ENCODE results near the gene OR1E1. TPM values are rescaled to one million over a fixed set of nuclear protein-coding genes. Genes with fewer than 3 reads are reported as not detected.
"Not testable (repeated sequence)": the region's sequence is repeated elsewhere in the genome, so short reads cannot be mapped to it uniquely, and the experiment has no call there.

Gene OR1E1, protein sequence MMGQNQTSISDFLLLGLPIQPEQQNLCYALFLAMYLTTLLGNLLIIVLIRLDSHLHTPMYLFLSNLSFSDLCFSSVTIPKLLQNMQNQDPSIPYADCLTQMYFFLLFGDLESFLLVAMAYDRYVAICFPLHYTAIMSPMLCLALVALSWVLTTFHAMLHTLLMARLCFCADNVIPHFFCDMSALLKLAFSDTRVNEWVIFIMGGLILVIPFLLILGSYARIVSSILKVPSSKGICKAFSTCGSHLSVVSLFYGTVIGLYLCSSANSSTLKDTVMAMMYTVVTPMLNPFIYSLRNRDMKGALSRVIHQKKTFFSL
- total RNA-seq (ENCODE audit: unreplicated experiment), result not detected
- long read RNA-seq, result 0 reads

DNA sequence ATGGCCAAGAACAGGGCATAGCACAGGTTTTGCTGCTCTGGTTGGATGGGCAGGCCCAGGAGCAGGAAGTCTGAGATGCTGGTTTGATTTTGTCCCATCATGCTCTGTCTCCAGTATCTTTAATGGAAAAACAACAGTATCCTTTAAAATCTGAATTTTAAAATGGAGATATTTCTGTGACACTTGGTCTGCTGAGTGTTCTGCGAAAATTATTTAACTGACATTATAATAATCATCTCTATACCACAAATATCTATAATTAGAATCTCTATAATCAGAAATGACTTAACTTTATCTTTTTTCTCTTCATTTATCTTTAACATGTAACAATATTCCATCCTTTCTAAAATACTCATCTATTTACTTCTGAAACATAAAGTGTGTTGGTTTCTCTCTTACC is at the start of gene OR1E1:
Gene OR1E1 (minus strand): TSS at position 101 of the 400 bp plus-strand sequence. CDS start 0 bp downstream, at position 101.
- Mint-ChIP-seq H3K4me3 (ENCODE audit: unreplicated experiment) (no peak within 1 kb of the TSS), H3K27ac (ENCODE audit: unreplicated experiment) (no peak within 1 kb of the TSS), H3K4me1 (ENCODE audit: unreplicated experiment) (no peaks in the 10 kb centered on the region), H3K9me3 (ENCODE audit: unreplicated experiment) (no peaks in the 10 kb centered on the region), H3K36me3 (ENCODE audit: low read depth, unreplicated experiment) (no peaks in the 10 kb centered on the region), H3K27me3 (ENCODE audit: unreplicated experiment) (peaks cover 5% of the 10 kb centered on the region)
- no peak for DNase-seq (ENCODE audit: low spot score)
- TF ChIP-seq, protein P1, sequence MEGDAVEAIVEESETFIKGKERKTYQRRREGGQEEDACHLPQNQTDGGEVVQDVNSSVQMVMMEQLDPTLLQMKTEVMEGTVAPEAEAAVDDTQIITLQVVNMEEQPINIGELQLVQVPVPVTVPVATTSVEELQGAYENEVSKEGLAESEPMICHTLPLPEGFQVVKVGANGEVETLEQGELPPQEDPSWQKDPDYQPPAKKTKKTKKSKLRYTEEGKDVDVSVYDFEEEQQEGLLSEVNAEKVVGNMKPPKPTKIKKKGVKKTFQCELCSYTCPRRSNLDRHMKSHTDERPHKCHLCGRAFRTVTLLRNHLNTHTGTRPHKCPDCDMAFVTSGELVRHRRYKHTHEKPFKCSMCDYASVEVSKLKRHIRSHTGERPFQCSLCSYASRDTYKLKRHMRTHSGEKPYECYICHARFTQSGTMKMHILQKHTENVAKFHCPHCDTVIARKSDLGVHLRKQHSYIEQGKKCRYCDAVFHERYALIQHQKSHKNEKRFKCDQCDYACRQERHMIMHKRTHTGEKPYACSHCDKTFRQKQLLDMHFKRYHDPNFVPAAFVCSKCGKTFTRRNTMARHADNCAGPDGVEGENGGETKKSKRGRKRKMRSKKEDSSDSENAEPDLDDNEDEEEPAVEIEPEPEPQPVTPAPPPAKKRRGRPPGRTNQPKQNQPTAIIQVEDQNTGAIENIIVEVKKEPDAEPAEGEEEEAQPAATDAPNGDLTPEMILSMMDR (IDR thresholded peaks at IDR 0.05; ENCODE audit: unreplicated experiment), result no peak

DNA sequence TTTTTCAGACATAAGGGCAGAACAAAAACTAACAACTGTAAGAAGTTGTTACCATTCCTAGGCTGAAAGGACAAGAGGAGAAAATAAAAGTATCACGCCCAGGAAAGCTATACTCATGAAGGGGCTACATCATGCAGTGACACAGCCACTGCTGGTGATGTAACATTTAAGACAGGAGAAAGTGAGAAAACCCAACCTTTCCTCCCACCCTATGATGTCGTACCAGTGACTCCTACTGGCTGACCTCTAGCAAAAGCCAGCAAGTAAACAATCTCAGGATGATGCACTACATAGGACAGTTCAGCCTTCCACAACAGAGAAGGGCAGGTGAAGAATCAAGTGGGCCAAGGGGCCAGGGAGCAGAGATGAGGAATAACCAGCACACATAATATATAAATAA is 49.4 kb upstream of the OR1E1 start:
- no peak overlapping the region for H3K4me3 Mint-ChIP-seq (ENCODE audit: unreplicated experiment)
- no peaks in the 10 kb centered on the region for H3K9me3 Mint-ChIP-seq (ENCODE audit: unreplicated experiment)
- DNase-seq (ENCODE audit: low spot score), result peak; percentile 12
- no peaks in the 10 kb centered on the region for H3K36me3 Mint-ChIP-seq (ENCODE audit: low read depth, unreplicated experiment)
- no peaks in the 10 kb centered on the region for H3K4me1 Mint-ChIP-seq (ENCODE audit: unreplicated experiment)
- TF ChIP-seq, protein P1 (IDR thresholded peaks at IDR 0.05; ENCODE audit: unreplicated experiment), result no peak
- H3K27ac Mint-ChIP-seq (ENCODE audit: unreplicated experiment), result no peak overlapping the region
- H3K27me3 Mint-ChIP-seq (ENCODE audit: unreplicated experiment), result no peaks in the 10 kb centered on the region

DNA sequence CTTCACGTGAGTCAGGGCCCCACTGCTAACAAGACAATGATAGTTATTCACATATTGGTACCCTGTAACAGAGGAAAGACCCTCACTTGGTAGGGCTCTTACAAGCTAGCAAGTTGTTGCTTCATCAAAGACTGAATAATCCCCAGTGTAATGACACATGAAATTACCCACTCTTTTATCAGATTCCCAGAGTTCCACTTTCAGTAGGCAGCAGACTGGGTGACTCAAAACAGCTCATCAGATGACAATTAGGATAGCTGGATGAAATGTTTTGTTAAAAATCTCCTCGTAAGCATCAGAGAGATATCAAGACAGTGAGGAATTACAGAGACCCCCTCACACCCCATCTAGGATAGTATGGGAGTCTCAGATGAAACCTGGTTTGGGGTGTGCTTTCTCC is 42.2 kb upstream of the OR1E1 start:
- Mint-ChIP-seq H3K36me3 (ENCODE audit: low read depth, unreplicated experiment) (no peaks in the 10 kb centered on the region), H3K4me1 (ENCODE audit: unreplicated experiment) (no peaks in the 10 kb centered on the region), H3K9me3 (ENCODE audit: unreplicated experiment) (no peaks in the 10 kb centered on the region), H3K27ac (ENCODE audit: unreplicated experiment) (no peak overlapping the region), H3K27me3 (ENCODE audit: unreplicated experiment) (no peaks in the 10 kb centered on the region), H3K4me3 (ENCODE audit: unreplicated experiment) (no peak overlapping the region)
- TF ChIP-seq, protein P1 (IDR thresholded peaks at IDR 0.05; ENCODE audit: unreplicated experiment), result no peak
- DNase-seq (ENCODE audit: low spot score), result no peak

DNA sequence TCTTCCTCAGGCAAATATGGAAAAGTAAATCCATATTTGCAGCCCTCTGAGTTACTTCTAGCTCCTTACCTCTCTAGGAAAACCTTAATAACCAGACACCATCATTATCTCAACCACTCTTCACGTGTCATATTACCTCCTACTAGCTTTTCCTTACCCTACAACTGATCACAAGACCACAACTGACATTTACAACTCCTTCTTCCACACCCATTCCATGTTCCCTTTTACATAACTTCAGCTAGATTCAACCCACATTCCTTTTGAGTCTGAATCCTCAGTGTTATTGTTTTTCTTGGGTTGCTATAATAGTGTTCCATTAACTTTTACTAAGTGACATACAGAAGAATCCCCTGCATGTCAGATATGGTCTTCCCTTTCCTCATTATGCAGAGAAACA is 40.2 kb upstream of the OR1E1 start:
- H3K27ac Mint-ChIP-seq (ENCODE audit: unreplicated experiment), result no peak overlapping the region

DNA sequence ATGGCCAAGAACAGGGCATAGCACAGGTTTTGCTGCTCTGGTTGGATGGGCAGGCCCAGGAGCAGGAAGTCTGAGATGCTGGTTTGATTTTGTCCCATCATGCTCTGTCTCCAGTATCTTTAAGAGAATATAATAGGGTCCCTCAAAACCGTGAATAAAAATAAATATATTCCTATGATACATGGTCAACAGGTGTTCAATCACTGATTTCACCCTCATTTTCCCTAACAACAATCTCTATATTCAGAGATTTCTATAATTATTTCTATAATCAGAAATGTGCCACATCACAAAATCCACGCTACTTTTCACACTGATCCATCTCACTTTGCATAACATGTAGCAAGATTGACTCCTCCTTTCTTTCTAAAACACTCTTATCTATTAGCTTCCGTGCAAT is 35.5 kb upstream of the OR1E1 start, which contains the start of gene OR1E2:
Gene OR1E2 (minus strand): TSS at position 101 of the 400 bp plus-strand sequence. CDS start 0 bp downstream, at position 101.
- Mint-ChIP-seq H3K4me3 (ENCODE audit: unreplicated experiment) (no peak within 1 kb of the TSS), H3K27me3 (ENCODE audit: unreplicated experiment) (no peaks in the 10 kb centered on the region), H3K9me3 (ENCODE audit: unreplicated experiment) (no peaks in the 10 kb centered on the region), H3K4me1 (ENCODE audit: unreplicated experiment) (no peaks in the 10 kb centered on the region), H3K36me3 (ENCODE audit: low read depth, unreplicated experiment) (no peaks in the 10 kb centered on the region), H3K27ac (ENCODE audit: unreplicated experiment) (no peak within 1 kb of the TSS)
- no peak for DNase-seq (ENCODE audit: low spot score)
- TF ChIP-seq, protein P1 (IDR thresholded peaks at IDR 0.05; ENCODE audit: unreplicated experiment), result no peak

More for the DNA sequence above, 40.2 kb upstream of the OR1E1 start:
- no peak for DNase-seq (ENCODE audit: low spot score)
- no peaks in the 10 kb centered on the region for H3K36me3 Mint-ChIP-seq (ENCODE audit: low read depth, unreplicated experiment)
- H3K9me3 Mint-ChIP-seq (ENCODE audit: unreplicated experiment), result no peaks in the 10 kb centered on the region
- H3K27me3 Mint-ChIP-seq (ENCODE audit: unreplicated experiment), result no peaks in the 10 kb centered on the region
- no peak overlapping the region for H3K4me3 Mint-ChIP-seq (ENCODE audit: unreplicated experiment)
- no peaks in the 10 kb centered on the region for H3K4me1 Mint-ChIP-seq (ENCODE audit: unreplicated experiment)
- TF ChIP-seq, protein P1 (IDR thresholded peaks at IDR 0.05; ENCODE audit: unreplicated experiment), result no peak

DNA sequence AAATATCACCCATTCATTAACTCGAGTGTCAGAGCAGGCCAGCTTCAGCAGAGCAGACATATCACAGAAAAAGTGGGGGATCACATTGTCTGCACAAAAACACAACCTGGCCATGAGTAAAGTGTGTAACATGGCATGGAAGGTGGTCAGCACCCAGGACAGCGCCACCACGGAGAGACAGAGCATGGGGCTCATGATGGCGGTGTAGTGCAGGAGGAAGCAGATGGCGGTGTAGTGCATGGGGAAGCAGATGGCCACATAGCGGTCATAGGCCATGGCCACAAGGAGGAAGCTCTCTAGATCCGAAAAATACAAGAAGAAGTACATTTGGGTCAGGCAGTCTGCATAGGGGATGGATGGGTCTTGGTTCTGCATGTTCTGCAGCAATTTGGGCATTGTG is 35.0 kb upstream of the OR1E1 start:
- not testable (repeated sequence) for H3K4me1 Mint-ChIP-seq (ENCODE audit: unreplicated experiment); H3K9me3 Mint-ChIP-seq (ENCODE audit: unreplicated experiment); H3K36me3 Mint-ChIP-seq (ENCODE audit: low read depth, unreplicated experiment); H3K4me3 Mint-ChIP-seq (ENCODE audit: unreplicated experiment); H3K27me3 Mint-ChIP-seq (ENCODE audit: unreplicated experiment); H3K27ac Mint-ChIP-seq (ENCODE audit: unreplicated experiment)
- DNase-seq (ENCODE audit: low spot score), result peak; percentile 25

Data from endothelial cell (in vitro differentiated cells).